Tibial nerve (tissue), 4 donors: ENCODE results near the gene CFAP299. TPM values are rescaled to one million over a fixed set of nuclear protein-coding genes. Genes with fewer than 3 reads are reported as not detected.

Experiments used
- DNase-seq, 2 donors: peaks; one replicate each; pipeline ENCODE4 v3.0.0-alpha.2; 2019; ENCODE audit warnings: low spot score in 2 of 2
- H3K27ac ChIP-seq, 4 donors: fragments of 200-600 bp; sonication (generic) in 3 of 4; one replicate each; pipeline ENCODE4 v1.5.1; 2017 to 2019; ENCODE audit warnings: mild to moderate bottlenecking in 1 of 4
- H3K27me3 ChIP-seq, 2 donors: fragments of 200-600 bp; sonication (generic) in 1 of 2; one replicate each; pipeline versions ENCODE4 v1.5.1 to v1.6.0; 2017 to 2019
- H3K36me3 ChIP-seq, 3 donors: fragments of 200-600 bp; sonication (generic); one replicate each; pipeline ENCODE4 v1.5.1; 2018 to 2019
- H3K4me1 ChIP-seq, 4 donors: fragments of 200-600 bp; sonication (generic) in 3 of 4; one replicate each; pipeline ENCODE4 v1.5.1; 2017 to 2019
- H3K4me3 ChIP-seq, 4 donors: fragments of 200-600 bp; sonication (generic) in 3 of 4; one replicate each; pipeline ENCODE4 v1.5.1; 2017 to 2019; ENCODE audit warnings: mild to moderate bottlenecking in 1 of 4, moderate library complexity in 1 of 4
- H3K9me3 ChIP-seq, 4 donors: fragments of 200-600 bp; sonication (generic) in 3 of 4; one replicate each; pipeline ENCODE4 v1.5.1; 2017 to 2019
- EP300 ChIP-seq, 2 donors: sonication (generic); formaldehyde crosslinking; IDR thresholded peaks; one replicate each; pipeline ENCODE4 v1.6.1; 2017; ENCODE audit warnings: antibody characterized with exemption in 2 of 2, mild to moderate bottlenecking in 1 of 2
- POLR2A ChIP-seq, 2 donors: fragments of 450-650 bp; IDR thresholded peaks; one replicate each; pipeline ENCODE4 v1.6.1; 2017; ENCODE audit warnings: antibody characterized with exemption in 2 of 2, mild to moderate bottlenecking in 2 of 2, moderate library complexity in 2 of 2
- WGBS, 2 donors: methylation state at CpG; one replicate each; pipeline ENCODE4 v1.1.5; 2018; 5-methylcytosine and 5-hydroxymethylcytosine counted together
- total RNA-seq, 4 donors: library from RNA; depleted of rRNA; stranded (reverse); fragments of >200 nt; gene quantifications; one replicate each; pipeline ENCODE4 v1.1.0, GENCODE V29; 2016
- TF ChIP-seq, protein P1 (sequence below), 5 experiments: fragments of 200-600 bp in 3 of 5; fragments of 450-650 bp in 2 of 5; sonication (generic) in 3 of 5; IDR thresholded peaks; one replicate each; pipeline ENCODE4 v1.5.1; 2016 to 2019; ENCODE audit warnings: antibody characterized with exemption in 5 of 5, mild to moderate bottlenecking in 3 of 5, moderate library complexity in 2 of 5

Gene CFAP299
- total RNA-seq, 4 donors from 2014 or later, result under 0.01 to 0.87 (median 0.39) TPM; not detected in 1

DNA sequence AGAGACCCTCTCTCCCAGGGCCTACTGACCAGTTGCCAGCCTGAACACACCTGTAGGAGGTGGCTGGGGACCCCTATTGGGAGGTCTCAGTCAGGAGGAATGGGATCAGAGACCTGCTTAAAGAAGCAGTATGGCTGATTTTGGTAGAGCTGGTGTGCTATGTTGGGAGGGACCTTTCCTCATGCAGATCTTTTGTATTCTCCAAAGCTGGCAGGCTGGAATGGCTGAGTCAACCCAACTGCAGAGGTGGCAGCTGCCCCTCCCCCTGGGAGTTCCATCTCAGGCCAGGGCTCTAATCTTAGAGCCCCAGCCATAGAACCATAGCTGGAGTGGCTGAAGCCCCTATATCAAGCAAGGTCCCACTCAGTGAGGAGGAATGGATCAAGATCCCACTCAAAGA is 415.7 kb downstream of the CFAP299 start:
- no peaks in the 10 kb centered on the region for H3K9me3 ChIP-seq
- H3K4me3 ChIP-seq, result no peak overlapping the region
- no peaks in the 10 kb centered on the region for H3K27me3 ChIP-seq
- no peaks in the 10 kb centered on the region for H3K4me1 ChIP-seq
- TF ChIP-seq EP300 (IDR thresholded peaks at IDR 0.05) (no peak), POLR2A (IDR thresholded peaks at IDR 0.05) (no peak)
- TF ChIP-seq, protein P1, sequence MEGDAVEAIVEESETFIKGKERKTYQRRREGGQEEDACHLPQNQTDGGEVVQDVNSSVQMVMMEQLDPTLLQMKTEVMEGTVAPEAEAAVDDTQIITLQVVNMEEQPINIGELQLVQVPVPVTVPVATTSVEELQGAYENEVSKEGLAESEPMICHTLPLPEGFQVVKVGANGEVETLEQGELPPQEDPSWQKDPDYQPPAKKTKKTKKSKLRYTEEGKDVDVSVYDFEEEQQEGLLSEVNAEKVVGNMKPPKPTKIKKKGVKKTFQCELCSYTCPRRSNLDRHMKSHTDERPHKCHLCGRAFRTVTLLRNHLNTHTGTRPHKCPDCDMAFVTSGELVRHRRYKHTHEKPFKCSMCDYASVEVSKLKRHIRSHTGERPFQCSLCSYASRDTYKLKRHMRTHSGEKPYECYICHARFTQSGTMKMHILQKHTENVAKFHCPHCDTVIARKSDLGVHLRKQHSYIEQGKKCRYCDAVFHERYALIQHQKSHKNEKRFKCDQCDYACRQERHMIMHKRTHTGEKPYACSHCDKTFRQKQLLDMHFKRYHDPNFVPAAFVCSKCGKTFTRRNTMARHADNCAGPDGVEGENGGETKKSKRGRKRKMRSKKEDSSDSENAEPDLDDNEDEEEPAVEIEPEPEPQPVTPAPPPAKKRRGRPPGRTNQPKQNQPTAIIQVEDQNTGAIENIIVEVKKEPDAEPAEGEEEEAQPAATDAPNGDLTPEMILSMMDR (IDR thresholded peaks at IDR 0.05), result no peak
- H3K27ac ChIP-seq, result no peak overlapping the region
- DNase-seq, result no peak
- H3K36me3 ChIP-seq, result no peaks in the 10 kb centered on the region

DNA sequence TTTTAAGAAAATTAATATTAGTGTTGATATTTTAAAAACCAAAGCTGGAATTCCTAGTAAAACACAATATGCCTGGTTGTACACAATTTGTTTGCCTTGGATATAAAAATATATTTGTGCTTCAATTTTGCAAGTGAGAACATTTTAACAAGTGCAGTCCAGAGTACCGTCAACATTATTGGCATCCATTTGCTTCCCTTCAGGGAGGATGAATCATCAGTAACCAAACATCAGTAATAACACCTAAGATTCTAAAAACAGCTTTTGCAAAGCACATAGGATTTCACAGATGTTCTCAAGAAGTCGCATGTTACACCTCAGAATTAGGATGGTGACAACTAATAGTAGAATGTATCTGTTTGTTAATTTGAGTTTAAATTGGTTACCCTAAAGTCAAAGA is 432.4 kb downstream of the CFAP299 start:
- Histone ChIP-seq H3K4me3 (no peak overlapping the region), H3K9me3 (no peaks in the 10 kb centered on the region), H3K4me1 (no peaks in the 10 kb centered on the region), H3K36me3 (no peaks in the 10 kb centered on the region), H3K27ac (no peak overlapping the region), H3K27me3 (no peaks in the 10 kb centered on the region)
- TF ChIP-seq, protein P1 (IDR thresholded peaks at IDR 0.05), result no peak
- no peak for TF ChIP-seq POLR2A (IDR thresholded peaks at IDR 0.05)
- TF ChIP-seq EP300 (IDR thresholded peaks at IDR 0.05), result no peak
- WGBS, 2 donors, result 56 to 58% methylated on average over 2 of the region's 2 CpGs
- no peak for DNase-seq

DNA sequence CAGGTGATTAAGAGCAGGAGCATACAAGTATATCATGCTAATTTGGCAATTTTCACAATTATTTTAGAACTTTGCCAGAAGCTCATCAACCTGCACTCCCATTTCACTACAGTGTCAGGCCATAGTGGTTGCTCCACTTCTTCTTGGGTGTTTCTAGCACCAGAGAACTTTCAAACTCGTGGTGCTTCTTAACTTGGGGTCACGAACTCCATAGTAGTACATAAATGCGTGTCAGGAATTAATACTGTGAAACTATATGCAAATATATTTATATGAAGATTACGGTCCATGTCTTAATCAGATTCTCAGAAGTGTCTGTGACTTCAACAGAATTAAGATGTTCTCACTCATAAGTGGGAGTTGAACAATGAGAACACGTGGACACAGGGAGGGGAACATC is 440.6 kb downstream of the CFAP299 start:
- WGBS, 2 donors, result 79 to 83% methylated on average over 5 of the region's 5 CpGs

DNA sequence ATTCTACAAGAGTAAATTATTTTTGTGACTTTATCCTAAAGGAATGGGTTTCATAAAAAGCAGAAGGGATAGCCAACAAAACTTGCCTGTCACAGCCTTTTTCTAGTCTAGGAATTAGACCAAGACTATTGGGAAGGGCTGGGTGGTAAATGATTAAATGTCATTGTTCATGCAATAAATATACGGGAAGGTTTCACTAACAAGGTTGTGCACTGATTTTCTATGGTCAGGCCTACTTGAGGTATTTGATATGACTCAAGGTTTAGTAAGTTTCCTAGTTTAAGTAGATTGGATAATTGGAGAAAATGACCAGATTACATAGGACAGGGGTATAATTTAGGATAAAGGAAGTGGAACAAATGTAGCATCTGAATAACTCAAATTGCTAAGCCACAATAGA is 445.9 kb downstream of the CFAP299 start:
- Histone ChIP-seq H3K27me3 (no peaks in the 10 kb centered on the region), H3K4me1 (no peaks in the 10 kb centered on the region), H3K4me3 (no peak overlapping the region), H3K27ac (no peak overlapping the region), H3K9me3 (no peaks in the 10 kb centered on the region), H3K36me3 (no peaks in the 10 kb centered on the region)
- TF ChIP-seq EP300 (IDR thresholded peaks at IDR 0.05) (no peak), POLR2A (IDR thresholded peaks at IDR 0.05) (no peak)
- TF ChIP-seq, protein P1 (IDR thresholded peaks at IDR 0.05), result no peak
- no peak for DNase-seq
- 82 to 90% methylated on average over 1 of the region's 1 CpG for WGBS, 2 donors

More for the DNA sequence above, 440.6 kb downstream of the CFAP299 start:
- H3K27me3 ChIP-seq, result no peaks in the 10 kb centered on the region
- H3K27ac ChIP-seq, result no peak overlapping the region
- H3K4me3 ChIP-seq, result no peak overlapping the region
- H3K4me1 ChIP-seq, result no peaks in the 10 kb centered on the region
- DNase-seq, result no peak
- no peaks in the 10 kb centered on the region for H3K9me3 ChIP-seq
- no peak for TF ChIP-seq POLR2A (IDR thresholded peaks at IDR 0.05)
- TF ChIP-seq, protein P1 (IDR thresholded peaks at IDR 0.05), result no peak
- TF ChIP-seq EP300 (IDR thresholded peaks at IDR 0.05), result no peak
- H3K36me3 ChIP-seq, result no peaks in the 10 kb centered on the region

DNA sequence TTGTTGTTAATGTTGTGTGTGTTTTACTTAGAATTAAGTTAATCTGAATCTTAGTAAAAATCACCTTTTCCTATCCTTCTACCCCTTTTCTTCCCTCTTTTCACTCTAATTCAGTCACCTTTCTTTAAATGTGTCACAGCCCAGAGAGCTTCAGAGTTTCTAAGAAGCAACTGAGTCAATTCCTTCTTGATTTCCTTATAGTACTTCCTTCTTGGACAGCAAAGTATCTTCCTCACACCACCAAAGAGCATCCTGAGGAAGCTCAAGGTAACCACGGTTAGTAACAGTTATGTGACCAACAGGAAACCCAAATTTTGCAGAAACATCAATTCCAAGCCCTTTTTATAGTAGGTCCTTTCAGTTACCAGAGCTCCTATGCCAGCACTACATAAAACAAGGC is 451.8 kb downstream of the CFAP299 start:
- Histone ChIP-seq H3K4me3 (no peak overlapping the region), H3K27ac (no peak overlapping the region), H3K9me3 (no peaks in the 10 kb centered on the region), H3K27me3 (no peaks in the 10 kb centered on the region), H3K36me3 (no peaks in the 10 kb centered on the region), H3K4me1 (no peaks in the 10 kb centered on the region)
- TF ChIP-seq EP300 (IDR thresholded peaks at IDR 0.05) (no peak), POLR2A (IDR thresholded peaks at IDR 0.05) (no peak)
- TF ChIP-seq, protein P1 (IDR thresholded peaks at IDR 0.05), result no peak
- 59 to 87% methylated on average over 1 of the region's 1 CpG for WGBS, 2 donors
- no peak for DNase-seq
